A172 (cell line): Measurements from ENCODE around the gene RELT. TPM values are rescaled to one million over a fixed set of nuclear protein-coding genes. Genes with fewer than 3 reads are reported as not detected.

ENCODE experiments used
- DNase-seq: peaks from one replicate; pipeline ENCODE4 v3.0.0-alpha.2; 2015; ENCODE audit warnings: low spot score
- total RNA-seq: library from RNA; depleted of rRNA; stranded (reverse); fragments of >200 nt; shearing (Covaris generic); gene quantifications from 2 replicates; pipeline ENCODE4 v1.2.3, GENCODE V29; 2014

The RELT gene
- total RNA-seq, 1 experiment from 2014 or later, result 15.5 TPM

- no peak for DNase-seq
Measured at GRCh38 chr11:73346186-73346935, 29.8 kb upstream of the RELT start.

- no peak for DNase-seq
Measured at GRCh38 chr11:73347067-73347466, 29.1 kb upstream of the RELT start.

GRCh38 chr11:73348838-73349237, 27.4 kb upstream of the RELT start:
- DNase-seq, result no peak

- DNase-seq, result no peak
Measured at GRCh38 chr11:73349633-73350032, 26.6 kb upstream of the RELT start.

GRCh38 chr11:73350908-73351636, 25.1 kb upstream of the RELT start:
- DNase-seq, result peak; percentile 51

GRCh38 chr11:73353422-73353821, 22.8 kb upstream of the RELT start:
- DNase-seq, result no peak

- no peak for DNase-seq
Measured at GRCh38 chr11:73355109-73355508, 21.1 kb upstream of the RELT start.

- no peak for DNase-seq
Measured at GRCh38 chr11:73356979-73357860, 19.0 kb upstream of the RELT start.

GRCh38 chr11:73358071-73358470, 18.1 kb upstream of the RELT start:
- no peak for DNase-seq

- no peak for DNase-seq
Measured at GRCh38 chr11:73359341-73359740, 16.9 kb upstream of the RELT start.

GRCh38 chr11:73359930-73360742, 16.1 kb upstream of the RELT start:
- no peak for DNase-seq

- no peak for DNase-seq
Measured at GRCh38 chr11:73360743-73361369, 15.3 kb upstream of the RELT start.

GRCh38 chr11:73361953-73362776, 14.0 kb upstream of the RELT start:
- no peak for DNase-seq

GRCh38 chr11:73363147-73363546, 13.1 kb upstream of the RELT start:
- DNase-seq, result no peak

- DNase-seq, result no peak
Measured at GRCh38 chr11:73365352-73366264, 10.6 kb upstream of the RELT start.

- no peak for DNase-seq
Measured at GRCh38 chr11:73366265-73366610, 10.0 kb upstream of the RELT start.

- no peak for DNase-seq
Measured at GRCh38 chr11:73366953-73367352, 9.2 kb upstream of the RELT start.

GRCh38 chr11:73367482-73368024, 8.6 kb upstream of the RELT start:
- DNase-seq, result no peak
